H9 (cell line): ENCODE results near the gene REG4. TPM values are rescaled to one million over a fixed set of nuclear protein-coding genes. Genes with fewer than 3 reads are reported as not detected.

Experiments used
- DNase-seq: peaks from one replicate; pipeline ENCODE4 v3.0.0-alpha.2; 2017
- H2AFZ ChIP-seq: one replicate; pipeline ENCODE4 v1.6.1; 2013; ENCODE audit warnings: mild to moderate bottlenecking, low read length, control low read depth, moderate library complexity
- H2AK5ac ChIP-seq: 2 replicates; pipeline ENCODE4 v1.6.1; 2013; ENCODE audit warnings: low read length, control low read depth, mixed read lengths; ENCODE audit not compliant: insufficient read length
- H2BK120ac ChIP-seq: one replicate; pipeline ENCODE4 v1.6.1; 2013; ENCODE audit warnings: low read depth, mild to moderate bottlenecking, low read length, control low read depth, inconsistent platforms; ENCODE audit not compliant: poor library complexity, severe bottlenecking
- H2BK12ac ChIP-seq: 2 replicates; pipeline ENCODE4 v1.6.1; 2013; ENCODE audit warnings: low read length, control low read depth, mixed read lengths, low read depth; ENCODE audit not compliant: insufficient read length
- H2BK15ac ChIP-seq: 2 replicates; pipeline ENCODE4 v1.6.1; 2013; ENCODE audit warnings: low read depth, low read length, control low read depth
- H2BK20ac ChIP-seq: one replicate; pipeline ENCODE4 v1.6.1; 2013; ENCODE audit warnings: low read depth, mild to moderate bottlenecking, low read length, control low read depth, inconsistent platforms; ENCODE audit not compliant: poor library complexity, severe bottlenecking
- H2BK5ac ChIP-seq: 2 replicates; pipeline ENCODE4 v1.6.1; 2013; ENCODE audit warnings: low read length, control low read depth, mixed read lengths; ENCODE audit not compliant: insufficient read length
- H3K14ac ChIP-seq: 2 replicates; pipeline ENCODE4 v1.6.1; 2013; ENCODE audit warnings: low read length, control low read depth; ENCODE audit not compliant: insufficient read depth
- H3K18ac ChIP-seq: 2 replicates; pipeline ENCODE4 v1.6.1; 2013; ENCODE audit warnings: low read depth, mild to moderate bottlenecking, mixed read lengths, low read length, control low read depth; ENCODE audit not compliant: insufficient read length
- H3K23ac ChIP-seq: 2 replicates; pipeline ENCODE4 v1.6.1; 2013; ENCODE audit warnings: low read length, control low read depth, mixed read lengths, low read depth; ENCODE audit not compliant: insufficient read length
- H3K23me2 ChIP-seq: 2 replicates; pipeline ENCODE4 v1.6.1; 2013; ENCODE audit warnings: low read depth, mild to moderate bottlenecking, mixed read lengths, low read length, control low read depth; ENCODE audit not compliant: insufficient read length, poor library complexity, severe bottlenecking
- H3K27ac ChIP-seq: 2 replicates; pipeline ENCODE4 v1.5.1; 2013; ENCODE audit warnings: low read length, control low read depth, mixed read lengths, low read depth; ENCODE audit not compliant: insufficient read length
- H3K27me3 ChIP-seq: 2 replicates; pipeline ENCODE4 v1.6.1; 2013; ENCODE audit warnings: low read length, control low read depth, inconsistent platforms; ENCODE audit not compliant: insufficient read depth
- H3K4ac ChIP-seq: 2 replicates; pipeline ENCODE4 v1.6.1; 2013; ENCODE audit warnings: low read depth, mild to moderate bottlenecking, control low read depth, inconsistent platforms, low read length, moderate library complexity
- H3K4me1 ChIP-seq: 2 replicates; pipeline ENCODE4 v1.6.1; 2013; ENCODE audit warnings: low read length, control low read depth, inconsistent platforms; ENCODE audit not compliant: insufficient read depth
- H3K4me2 ChIP-seq: 2 replicates; pipeline ENCODE4 v1.6.1; 2013; ENCODE audit warnings: low read length, control low read depth, mixed read lengths; ENCODE audit not compliant: insufficient read length, insufficient read depth
- H3K56ac ChIP-seq: 2 replicates; pipeline ENCODE4 v1.6.1; 2013; ENCODE audit warnings: low read depth, mild to moderate bottlenecking, mixed read lengths, low read length, control low read depth; ENCODE audit not compliant: insufficient read length
- H3K79me1 ChIP-seq: 2 replicates; pipeline ENCODE4 v1.6.1; 2013; ENCODE audit warnings: low read depth, mild to moderate bottlenecking, moderate library complexity, low read length, control low read depth, inconsistent platforms; ENCODE audit not compliant: insufficient read depth, poor library complexity, severe bottlenecking
- H3K79me2 ChIP-seq: 2 replicates; pipeline ENCODE4 v1.6.1; 2013; ENCODE audit warnings: low read length, control low read depth, inconsistent platforms; ENCODE audit not compliant: insufficient read depth
- H3K9ac ChIP-seq: 2 replicates; pipeline ENCODE4 v1.6.1; 2013; ENCODE audit warnings: low read length, control low read depth, mixed read lengths; ENCODE audit not compliant: insufficient read length; ENCODE audit errors: extremely low read depth
- H3K9me3 ChIP-seq: one replicate; pipeline ENCODE4 v1.6.1; 2013; ENCODE audit warnings: low read depth, low read length, inconsistent platforms; ENCODE audit not compliant: control insufficient read depth
- H3T11ph ChIP-seq: one replicate; pipeline ENCODE4 v1.6.1; 2013; ENCODE audit warnings: mild to moderate bottlenecking, low read length, control low read depth, inconsistent platforms
- H4K20me1 ChIP-seq: one replicate; pipeline ENCODE4 v1.6.1; 2013; ENCODE audit not compliant: control insufficient read depth, insufficient read length, insufficient read depth
- H4K5ac ChIP-seq: 2 replicates; pipeline ENCODE4 v1.6.1; 2013; ENCODE audit warnings: low read depth, mild to moderate bottlenecking, mixed read lengths, low read length, control low read depth; ENCODE audit not compliant: insufficient read length
- H4K8ac ChIP-seq: replicated peaks from 2 replicates; pipeline ENCODE4 v1.6.1; 2013; ENCODE audit warnings: low read length, control low read depth, mixed read lengths, low read depth; ENCODE audit not compliant: insufficient read length
- H4K91ac ChIP-seq: 2 replicates; pipeline ENCODE4 v1.6.1; 2013; ENCODE audit warnings: low read depth, mild to moderate bottlenecking, moderate library complexity, mixed read lengths, low read length, control low read depth; ENCODE audit not compliant: insufficient read length
- H3K27ac Mint-ChIP-seq, 3 experiments: 2 replicates in 2 of 3; 3 replicates in 1 of 3; pipeline ENCODE4 v1.8.0; 2020 to 2021; ENCODE audit warnings: mixed read lengths in 3 of 3, mild to moderate bottlenecking in 1 of 3, moderate library complexity in 1 of 3
- H3K27me3 Mint-ChIP-seq: 2 replicates; pipeline ENCODE4 v1.8.0; 2021; ENCODE audit warnings: low read depth, mild to moderate bottlenecking, moderate library complexity, mixed read lengths
- H3K36me3 Mint-ChIP-seq, 3 experiments: 2 replicates in 2 of 3; 3 replicates in 1 of 3; pipeline ENCODE4 v1.8.0; 2020 to 2021; ENCODE audit warnings: low read depth in 3 of 3, mixed read lengths in 3 of 3; ENCODE audit not compliant: insufficient read depth in 1 of 3
- H3K4me1 Mint-ChIP-seq, 2 experiments: 2 replicates each; pipeline ENCODE4 v1.8.0; 2020; ENCODE audit warnings: mixed read lengths in 2 of 2
- H3K4me3 Mint-ChIP-seq, 2 experiments: 2 replicates in 1 of 2; 3 replicates in 1 of 2; pipeline ENCODE4 v1.8.0; 2020 to 2021; ENCODE audit warnings: mild to moderate bottlenecking in 2 of 2, mixed read lengths in 2 of 2, moderate library complexity in 1 of 2
- H3K9me3 Mint-ChIP-seq, 2 experiments: 2 replicates in 1 of 2; 3 replicates in 1 of 2; pipeline ENCODE4 v1.8.0; 2020; ENCODE audit warnings: mild to moderate bottlenecking in 2 of 2, mixed read lengths in 2 of 2, moderate library complexity in 1 of 2
- WGBS: extraction: QIAGEN DNeasy Blood & Tissue Kit; methylation state at CpG from one replicate; pipeline ENCODE4 v1.1.7; 2013; ENCODE audit warnings: missing lambda C conversion rate, low lambda C conversion rate, mixed read lengths; ENCODE audit not compliant: insufficient read length; ENCODE audit errors: extremely low coverage; 5-methylcytosine and 5-hydroxymethylcytosine counted together
- total RNA-seq: library from RNA; stranded (reverse); gene quantifications from 2 replicates; pipeline ENCODE4 v1.2.1, GENCODE V29; 2021
- TF ChIP-seq, protein P1 (sequence below): fragments of 200-600 bp; sonication (generic); conservative IDR thresholded peaks from 3 replicates; pipeline ENCODE4 v1.8.0; 2021; ENCODE audit warnings: antibody characterized with exemption, mild to moderate bottlenecking

REG4 gene
- total RNA-seq, 1 experiment from 2014 or later, result not detected

- Histone ChIP-seq H3K79me1 (no peaks in the 10 kb centered on the region), H2BK120ac (no peak overlapping the region), H3K23ac (no peak overlapping the region), H3K4me1 (no peaks in the 10 kb centered on the region), H4K5ac (no peak overlapping the region), H2BK15ac (no peak overlapping the region), H2BK5ac (no peak overlapping the region), H3T11ph (no peak overlapping the region), H3K27me3 (no peaks in the 10 kb centered on the region), H2AK5ac (no peak overlapping the region), H3K9ac (no peak overlapping the region), H2BK12ac (no peak overlapping the region), H2BK20ac (no peak overlapping the region), H4K91ac (no peak overlapping the region), H3K56ac (no peak overlapping the region), H3K9me3 (no peaks in the 10 kb centered on the region), H3K14ac (no peak overlapping the region), H3K23me2 (no peaks in the 10 kb centered on the region), H4K8ac (no peak overlapping the region), H3K4me2 (no peak overlapping the region), H4K20me1 (no peaks in the 10 kb centered on the region), H3K4ac (no peak overlapping the region), H3K27ac (no peak overlapping the region), H2AFZ (no peak overlapping the region), H3K79me2 (no peaks in the 10 kb centered on the region; the same call in 1 of the 2 replicates), H3K18ac (no peak overlapping the region)
- WGBS, result no CpG with 5 or more reads among the region's 2 CpGs
- no peaks in the 10 kb centered on the region for H3K4me1 Mint-ChIP-seq
- no peak for DNase-seq
- H3K4me3 Mint-ChIP-seq, result no peak overlapping the region
- H3K27ac Mint-ChIP-seq, result no peak overlapping the region
- no peaks in the 10 kb centered on the region for H3K36me3 Mint-ChIP-seq
- TF ChIP-seq, protein P1, sequence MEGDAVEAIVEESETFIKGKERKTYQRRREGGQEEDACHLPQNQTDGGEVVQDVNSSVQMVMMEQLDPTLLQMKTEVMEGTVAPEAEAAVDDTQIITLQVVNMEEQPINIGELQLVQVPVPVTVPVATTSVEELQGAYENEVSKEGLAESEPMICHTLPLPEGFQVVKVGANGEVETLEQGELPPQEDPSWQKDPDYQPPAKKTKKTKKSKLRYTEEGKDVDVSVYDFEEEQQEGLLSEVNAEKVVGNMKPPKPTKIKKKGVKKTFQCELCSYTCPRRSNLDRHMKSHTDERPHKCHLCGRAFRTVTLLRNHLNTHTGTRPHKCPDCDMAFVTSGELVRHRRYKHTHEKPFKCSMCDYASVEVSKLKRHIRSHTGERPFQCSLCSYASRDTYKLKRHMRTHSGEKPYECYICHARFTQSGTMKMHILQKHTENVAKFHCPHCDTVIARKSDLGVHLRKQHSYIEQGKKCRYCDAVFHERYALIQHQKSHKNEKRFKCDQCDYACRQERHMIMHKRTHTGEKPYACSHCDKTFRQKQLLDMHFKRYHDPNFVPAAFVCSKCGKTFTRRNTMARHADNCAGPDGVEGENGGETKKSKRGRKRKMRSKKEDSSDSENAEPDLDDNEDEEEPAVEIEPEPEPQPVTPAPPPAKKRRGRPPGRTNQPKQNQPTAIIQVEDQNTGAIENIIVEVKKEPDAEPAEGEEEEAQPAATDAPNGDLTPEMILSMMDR, result no peak
- H3K27me3 Mint-ChIP-seq, result peaks cover 5% of the 10 kb centered on the region
- no peaks in the 10 kb centered on the region for H3K9me3 Mint-ChIP-seq
Measured at GRCh38 chr1:119816407-119816806, 5.1 kb upstream of the REG4 start.
